Tongue (tissue), 2 donors: Measurements from ENCODE around the gene KANK2. TPM values are rescaled to one million over a fixed set of nuclear protein-coding genes. Genes with fewer than 3 reads are reported as not detected.

Source experiments
- DNase-seq: peaks from one replicate; pipeline ENCODE4 v3.0.0-alpha.2; 2015
- total RNA-seq: library from RNA; depleted of rRNA; stranded (reverse); fragments of >200 nt; gene quantifications from one replicate; pipeline ENCODE4 v1.2.3, GENCODE V29; 2014

The KANK2 gene
- 236 TPM for total RNA-seq

GRCh38 chr19:11197291-11198174 lies at the start of gene KANK2:
TSS of gene KANK2 (minus strand) at chr19:11197545. CDS start at chr19:11194511, 3,034 bp downstream.
- peak; percentile 92 for DNase-seq

GRCh38 chr19:11246941-11247340 lies 49.6 kb upstream of the KANK2 start:
- no peak for DNase-seq

DNA sequence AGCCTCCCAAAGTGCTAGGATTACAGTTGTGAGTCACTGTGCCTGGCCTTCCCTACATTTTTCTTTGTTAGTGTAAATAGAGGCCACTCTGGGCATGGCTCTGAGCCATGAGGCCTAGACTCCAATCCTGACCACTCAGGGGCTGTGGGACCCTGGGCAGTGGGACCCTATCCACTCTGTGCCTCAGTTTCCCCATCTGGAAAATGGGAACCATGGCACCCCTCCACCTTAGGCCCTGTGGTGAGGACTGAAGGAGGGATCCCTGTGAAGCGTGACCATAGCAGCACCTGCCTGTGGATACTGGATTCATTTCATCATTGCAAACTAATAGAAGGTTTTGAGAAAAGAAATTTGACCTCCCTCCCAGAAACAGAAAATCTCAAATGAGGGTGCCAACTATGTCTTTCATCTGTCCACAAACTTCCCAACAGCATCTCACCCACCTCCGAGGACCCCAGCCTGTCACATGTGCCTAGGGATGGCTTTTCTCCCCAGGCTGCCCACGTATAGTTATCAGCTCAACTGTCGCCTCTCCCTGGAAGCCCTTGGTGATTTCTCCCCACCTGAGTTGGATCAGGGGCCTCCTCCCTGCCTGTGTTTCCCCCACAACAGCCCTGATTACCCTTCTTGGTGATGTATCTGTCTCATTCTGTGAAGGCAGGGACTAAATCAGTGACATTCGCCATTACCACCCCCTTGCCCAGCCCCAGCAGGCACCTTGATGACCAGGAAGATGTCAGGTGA lies 47.7 kb upstream of the KANK2 start:
- no peak for DNase-seq

DNA sequence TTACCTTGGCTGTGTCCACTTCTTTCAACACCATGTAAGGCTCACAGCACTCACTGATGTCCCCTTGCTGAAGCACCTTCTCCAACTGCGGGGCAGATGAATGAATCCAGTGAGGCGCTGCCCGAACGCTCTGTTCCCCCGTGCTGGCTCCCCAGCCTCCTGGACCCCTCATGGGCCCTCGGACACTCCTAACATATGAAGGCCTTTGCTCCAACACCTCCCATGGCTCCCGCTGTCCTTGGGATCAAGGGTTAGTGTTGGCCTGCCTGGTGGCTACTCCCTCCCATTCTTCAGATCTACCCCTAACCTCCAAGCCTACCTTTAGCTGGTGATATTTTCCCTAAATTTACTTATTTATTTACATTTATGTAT lies 46.4 kb upstream of the KANK2 start:
- DNase-seq = no peak

- DNase-seq = peak; percentile 90
Observed at GRCh38 chr19:11242864-11243797, 45.8 kb upstream of the KANK2 start.

DNA sequence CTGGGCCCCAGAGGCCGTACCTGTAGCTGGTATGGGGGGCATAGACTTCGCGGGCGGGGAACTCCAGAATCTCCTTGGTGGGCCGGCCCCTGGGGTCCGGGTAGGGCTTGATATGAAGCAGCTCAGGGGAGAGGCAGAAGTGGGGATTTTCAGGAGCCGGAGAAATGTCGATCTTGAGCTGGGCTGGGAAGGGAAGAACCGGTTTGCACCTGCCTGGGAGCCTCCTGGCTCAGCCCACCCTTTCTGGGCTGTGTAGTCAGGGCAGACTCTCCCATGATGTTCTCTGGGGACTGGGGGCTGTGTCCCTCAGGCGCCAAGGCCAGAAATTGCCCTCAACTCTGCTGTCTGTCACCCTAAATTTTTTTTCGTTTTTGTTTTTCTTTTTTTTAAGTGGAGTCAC lies 44.7 kb upstream of the KANK2 start:
- DNase-seq = peak; percentile 46

GRCh38 chr19:11240008-11240444 lies 42.7 kb upstream of the KANK2 start:
- no peak for DNase-seq

GRCh38 chr19:11239377-11240000 lies 42.1 kb upstream of the KANK2 start, which contains the start of gene ANGPTL8:
TSS of gene ANGPTL8 (plus strand) at chr19:11239619. CDS start at chr19:11239638, 19 bp downstream.
- no peak for DNase-seq

DNA sequence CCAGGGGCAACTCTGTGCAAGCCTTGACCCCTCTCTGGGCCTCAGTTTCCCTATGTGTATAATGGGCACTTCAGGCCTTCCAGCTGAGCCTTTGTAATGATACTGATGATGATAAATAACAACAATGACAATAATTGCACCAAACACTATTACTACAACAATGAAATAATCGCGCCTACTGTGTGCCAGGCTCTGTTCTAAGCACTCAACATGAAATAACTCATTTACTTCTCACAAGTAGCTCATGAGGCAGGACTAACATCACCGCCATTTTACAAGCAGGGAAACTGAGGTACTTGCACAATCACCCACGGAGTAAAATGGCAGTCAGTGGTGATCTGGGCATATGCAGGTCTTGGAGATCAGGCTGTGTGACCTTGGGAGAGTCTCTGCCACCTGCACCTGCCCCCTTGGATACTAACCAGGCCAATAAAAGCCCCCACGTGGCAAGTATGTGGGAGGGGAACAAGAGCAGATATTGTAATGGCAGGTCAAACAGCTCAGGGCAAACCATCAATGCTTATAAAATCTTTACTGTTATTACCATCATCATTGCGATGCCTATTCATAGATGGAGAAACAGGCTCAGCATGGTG lies 41.5 kb upstream of the KANK2 start:
- DNase-seq = no peak

DNA sequence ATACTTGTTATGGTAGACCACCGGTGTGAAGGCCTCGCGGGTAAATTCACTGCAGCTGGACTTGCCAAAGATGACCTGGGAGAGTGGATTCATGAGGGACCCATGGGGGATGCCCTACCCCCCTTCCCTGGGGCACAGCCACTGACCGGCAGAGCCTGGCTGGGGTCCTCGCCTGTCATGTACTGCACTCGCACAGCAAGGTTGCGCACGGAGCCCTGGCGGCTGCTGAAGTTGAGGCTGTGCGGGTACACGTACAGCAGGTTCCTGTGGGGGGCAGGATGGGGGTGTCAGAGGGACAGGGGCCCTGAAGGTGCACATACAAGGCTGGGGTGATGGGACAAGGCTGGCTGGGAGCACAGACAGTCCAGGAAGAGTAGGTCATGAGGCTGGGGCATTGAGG lies 40.7 kb upstream of the KANK2 start:
- DNase-seq = no peak

DNA sequence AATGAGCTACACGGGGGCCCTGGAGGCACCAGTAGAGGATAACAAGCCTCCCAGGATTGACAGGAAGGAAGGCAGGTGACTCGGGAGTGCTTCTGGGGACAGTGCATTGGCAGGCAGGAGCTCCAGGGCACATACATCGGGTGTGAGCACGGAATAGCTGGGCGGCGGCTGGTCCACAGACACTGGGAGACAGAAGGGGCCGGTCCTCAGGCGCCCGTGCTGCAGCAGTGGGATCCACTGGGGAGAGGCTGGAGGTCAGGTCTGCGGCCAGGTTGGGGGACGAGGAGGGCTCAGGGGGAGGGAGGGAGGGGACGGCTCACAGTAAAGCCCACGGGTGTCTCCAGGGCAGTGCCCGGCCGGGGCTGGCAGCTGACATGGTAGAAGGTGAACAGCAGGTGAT lies 40.0 kb upstream of the KANK2 start:
- DNase-seq = no peak

GRCh38 chr19:11236324-11237301 lies 39.3 kb upstream of the KANK2 start:
- DNase-seq = no peak

- no peak for DNase-seq
Observed at GRCh38 chr19:11234486-11235075, 37.2 kb upstream of the KANK2 start.

DNA sequence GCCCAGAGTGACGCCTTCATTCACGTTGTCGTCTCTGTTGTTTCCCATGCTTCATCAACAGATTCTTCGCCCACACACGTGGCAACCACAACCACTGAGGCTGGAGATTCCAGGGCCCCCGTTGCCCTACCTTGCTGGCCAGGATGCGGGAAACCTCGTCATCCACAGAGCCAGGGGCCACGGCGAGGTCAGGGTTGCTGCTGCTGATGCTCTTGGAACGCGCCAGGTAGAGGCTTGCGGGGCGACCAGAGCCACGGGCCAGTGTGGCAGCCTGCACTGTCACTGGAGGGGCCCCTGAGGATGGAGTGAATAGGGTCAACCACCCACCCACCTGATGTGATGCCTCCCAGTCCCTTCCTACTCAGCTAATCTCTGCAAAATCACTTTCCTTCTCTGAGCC lies 35.7 kb upstream of the KANK2 start:
- no peak for DNase-seq

DNA sequence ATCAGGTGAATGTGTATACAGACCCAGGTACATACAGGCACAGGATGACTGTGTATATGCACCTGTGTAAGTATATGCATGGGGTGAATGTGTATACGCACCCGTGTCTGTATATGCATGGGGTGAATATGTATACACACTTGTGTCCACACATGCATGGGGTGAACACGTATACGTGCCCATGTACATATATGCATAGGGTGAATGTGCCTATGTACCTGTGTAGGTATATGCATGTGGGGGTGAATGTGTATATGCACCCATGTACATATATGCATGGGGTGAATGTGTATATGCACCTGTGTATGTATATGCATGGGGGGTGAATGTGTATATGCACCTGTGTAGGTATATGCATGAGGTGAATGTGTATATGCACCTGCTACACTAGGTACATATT lies 35.2 kb upstream of the KANK2 start:
- no peak for DNase-seq

- no peak for DNase-seq
Observed at GRCh38 chr19:11230621-11231386, 33.5 kb upstream of the KANK2 start.

DNA sequence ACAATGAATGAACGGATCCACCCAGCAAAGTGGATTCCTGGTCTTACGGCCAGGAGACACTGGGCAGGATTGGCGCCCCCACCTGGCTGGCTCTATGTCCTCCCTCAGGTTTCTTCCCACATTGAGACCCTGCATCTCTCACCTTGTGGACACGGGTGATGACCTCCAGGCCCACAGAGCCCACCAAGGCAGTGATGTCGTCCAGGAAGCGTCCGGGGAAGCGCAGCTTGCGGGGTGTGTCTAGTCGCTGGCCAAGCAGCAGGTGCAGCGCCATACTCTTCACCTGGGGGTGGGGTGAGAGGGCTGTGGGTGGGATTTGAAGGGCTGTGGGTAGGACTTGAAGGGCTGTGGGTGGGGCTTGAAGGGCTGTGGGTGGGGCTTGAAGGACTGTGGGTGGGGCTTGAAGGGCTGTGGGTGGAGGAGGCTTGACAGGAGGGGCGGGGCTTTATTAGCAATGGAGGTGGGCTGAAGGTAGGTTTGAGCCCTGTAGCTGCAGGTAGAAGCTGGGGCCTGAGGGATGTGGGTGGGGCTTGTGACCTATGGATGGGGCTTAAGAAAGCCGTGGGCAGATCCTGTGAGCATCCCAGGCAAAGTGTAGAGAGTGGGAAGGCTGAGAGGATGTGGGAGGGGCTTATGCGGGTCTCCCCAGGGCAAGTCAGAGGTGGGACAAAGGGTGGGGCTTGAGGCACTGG lies 30.0 kb upstream of the KANK2 start:
- DNase-seq = no peak

- no peak for DNase-seq
Observed at GRCh38 chr19:11226716-11227166, 29.4 kb upstream of the KANK2 start.
